NCI-H1105 treated with DMSO at 0.1 percent for 48 hours (cell line): ENCODE data around the gene WDR59.
A peak's percentile ranks its signal among the peaks of the same experiment; 100 is the strongest.
"Not testable (repeated sequence)": the region's sequence is repeated elsewhere in the genome, so short reads cannot be mapped to it uniquely, and the experiment has no call there.

Experiments used
- DNase-seq: peaks from one replicate; lab custom pipeline; 2025; lab: John Stamatoyannopoulos, UW

Gene WDR59

DNA sequence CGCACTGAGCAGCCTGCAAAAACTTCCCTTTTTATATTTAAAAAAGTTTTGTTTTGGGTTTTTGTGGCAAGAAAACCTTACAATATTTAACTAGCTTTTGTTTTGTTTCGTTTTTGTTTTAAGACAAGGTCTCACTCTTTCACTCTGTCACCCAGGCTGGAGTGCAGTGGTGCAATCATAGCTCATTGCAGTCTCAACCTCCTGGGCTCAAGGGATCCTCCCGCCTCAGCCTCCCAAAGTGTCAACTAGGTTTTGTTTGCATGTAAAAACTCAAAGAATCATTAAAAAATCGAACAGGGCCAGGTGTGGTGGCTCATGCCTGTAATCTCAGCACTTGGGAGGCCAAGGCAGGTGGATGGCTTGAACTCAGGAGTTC, 132.4 kb downstream of the WDR59 start:
- no peak for DNase-seq

DNA sequence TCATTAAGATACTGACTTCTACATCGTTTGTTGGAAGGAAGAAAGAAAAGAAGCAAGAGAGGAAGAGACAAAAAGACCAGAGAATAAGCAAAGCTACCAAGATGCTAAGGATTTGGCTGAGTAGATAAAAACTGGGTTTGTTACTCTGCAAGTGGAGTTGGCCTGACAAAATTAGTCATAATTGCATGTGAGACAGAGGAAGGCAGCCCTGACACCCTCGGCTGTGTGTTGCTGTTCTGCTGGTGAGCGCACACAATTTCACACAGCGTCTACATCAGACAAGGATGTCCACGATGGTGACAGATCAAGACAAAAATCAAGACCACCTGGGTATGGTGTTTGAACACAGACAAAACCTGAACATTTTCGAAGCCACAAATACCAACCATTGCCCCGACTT, 134.9 kb downstream of the WDR59 start:
- DNase-seq, result no peak

DNA sequence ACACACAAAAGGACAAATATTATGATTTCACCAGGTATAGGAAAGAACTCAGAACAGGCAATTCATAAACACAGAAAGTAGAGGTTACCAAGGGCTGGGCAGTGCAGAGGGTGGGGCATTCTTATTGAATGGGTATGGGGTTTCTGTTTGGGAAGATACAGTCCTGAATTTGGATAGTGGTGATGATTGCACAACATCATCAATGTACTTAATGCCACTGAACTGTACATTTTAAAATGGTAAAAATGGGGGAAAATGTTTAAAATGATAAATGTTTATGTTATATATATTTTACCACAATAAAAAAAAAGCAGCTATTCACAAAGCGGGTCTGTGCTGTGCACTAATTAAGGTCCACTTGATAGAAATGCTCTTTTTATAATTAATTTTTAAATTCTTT, 137.7 kb downstream of the WDR59 start:
- DNase-seq, result no peak

DNA sequence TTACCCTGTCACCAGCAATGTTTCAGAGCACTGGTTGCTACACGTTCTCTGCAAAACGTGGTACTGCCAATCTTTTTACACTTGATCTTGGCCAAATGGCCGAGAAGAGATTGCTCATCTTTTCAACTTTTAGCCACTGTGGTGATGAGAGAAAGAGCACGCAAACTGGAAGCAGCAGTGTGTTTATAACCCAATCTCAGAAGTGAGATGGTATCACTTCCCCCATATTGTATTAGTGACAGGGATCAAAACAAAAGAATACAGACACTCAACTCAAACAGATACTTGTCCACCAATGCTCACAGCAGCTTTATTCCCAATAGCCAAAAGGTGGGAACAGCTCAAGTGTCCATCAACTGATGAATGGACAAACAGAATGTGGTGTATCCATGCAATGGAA, 138.2 kb downstream of the WDR59 start:
- DNase-seq, result no peak

DNA sequence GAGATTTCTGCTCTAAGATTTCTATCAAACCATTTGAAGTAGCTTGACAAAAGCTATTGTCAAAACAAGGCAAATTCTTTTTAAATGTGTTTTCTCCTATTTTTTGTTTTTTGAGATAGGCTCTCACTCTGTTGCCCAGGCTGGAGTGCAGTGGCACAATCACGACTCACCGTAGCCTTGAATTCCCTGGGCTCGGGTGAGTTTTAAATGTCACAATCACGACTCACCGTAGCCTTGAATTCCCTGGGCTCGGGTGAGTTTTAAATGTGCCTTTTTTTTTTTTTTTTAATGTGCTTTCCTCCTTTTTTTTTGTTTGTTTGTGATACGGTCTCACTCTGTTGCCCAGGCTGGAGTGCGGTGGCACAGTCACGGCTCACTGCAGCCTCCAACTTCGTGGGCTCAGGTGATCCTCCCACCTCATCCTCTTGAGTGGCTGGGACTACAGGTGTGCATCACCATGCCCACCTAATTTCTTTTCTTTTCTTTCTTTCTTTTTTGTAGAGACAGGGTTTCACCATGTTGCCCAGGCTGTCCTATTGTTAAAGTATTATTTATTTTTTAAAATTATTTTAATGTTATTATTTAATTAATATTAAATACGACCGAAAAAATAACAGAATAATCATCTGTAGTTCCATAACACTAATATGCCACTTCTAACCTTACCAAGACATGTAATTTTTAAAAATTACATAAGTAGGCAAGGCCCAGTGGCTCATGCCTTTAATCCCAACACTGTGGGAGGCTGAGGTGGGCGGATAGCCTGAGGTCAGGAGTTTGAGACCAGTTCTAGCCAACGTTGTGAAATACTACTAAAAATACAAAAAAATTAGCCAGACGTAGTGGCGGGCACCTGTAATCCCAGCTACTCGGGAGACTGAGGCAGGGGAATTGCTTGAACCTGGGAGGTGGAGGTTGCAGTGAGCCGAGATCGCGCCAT, 140.6 kb downstream of the WDR59 start:
- DNase-seq, result no peak

DNA sequence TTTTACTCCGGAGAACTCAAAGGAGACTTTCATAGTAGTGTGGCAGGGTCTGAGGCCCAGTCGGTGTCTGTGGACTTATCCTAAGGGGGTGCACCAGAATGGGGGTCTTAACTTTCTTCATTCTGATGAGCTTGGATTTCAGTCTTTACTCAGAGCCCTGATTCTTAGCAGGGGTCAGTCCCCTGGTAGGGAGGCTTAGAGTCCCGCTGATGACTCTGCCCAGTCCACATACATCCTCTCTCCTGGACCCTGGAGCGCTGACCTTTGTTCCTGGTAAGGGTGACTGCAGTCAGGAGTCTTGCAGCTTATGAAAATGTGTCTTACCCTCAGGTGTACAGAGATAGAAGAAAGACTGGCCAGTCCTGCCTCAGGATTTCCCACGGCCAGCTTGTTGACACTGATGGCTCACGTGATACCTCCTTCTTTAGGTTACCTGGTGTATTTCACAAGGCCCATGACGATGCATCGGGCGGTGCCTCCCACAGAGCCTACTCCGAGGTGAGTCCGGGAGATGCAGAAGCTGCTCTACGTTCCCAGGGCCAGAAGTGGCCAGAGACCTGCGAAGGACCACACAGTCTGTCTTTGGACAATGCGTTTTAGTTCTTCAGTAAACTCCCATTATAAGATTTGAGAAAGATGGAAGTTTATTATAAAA, 141.4 kb downstream of the WDR59 start:
- DNase-seq, result not testable (repeated sequence)

DNA sequence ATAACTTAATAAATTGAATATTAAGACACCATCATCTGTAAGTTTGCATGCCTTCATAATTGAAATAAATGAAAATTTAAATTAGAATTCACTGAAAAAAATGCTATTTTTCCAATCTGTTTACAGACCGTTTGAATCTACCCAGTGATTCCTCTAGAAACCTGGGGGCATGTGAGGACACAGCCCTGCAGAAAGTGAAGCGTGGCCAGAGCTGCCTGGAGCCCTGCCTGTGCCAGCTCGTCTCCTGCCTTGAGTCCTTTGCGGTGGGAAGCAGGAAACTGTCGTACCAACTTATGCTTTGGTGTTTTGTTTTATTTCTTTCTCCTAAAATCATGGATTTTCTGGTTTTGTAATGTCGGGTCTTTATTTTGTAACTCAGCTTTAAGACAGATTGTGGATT, 142.5 kb downstream of the WDR59 start:
- no peak for DNase-seq

DNA sequence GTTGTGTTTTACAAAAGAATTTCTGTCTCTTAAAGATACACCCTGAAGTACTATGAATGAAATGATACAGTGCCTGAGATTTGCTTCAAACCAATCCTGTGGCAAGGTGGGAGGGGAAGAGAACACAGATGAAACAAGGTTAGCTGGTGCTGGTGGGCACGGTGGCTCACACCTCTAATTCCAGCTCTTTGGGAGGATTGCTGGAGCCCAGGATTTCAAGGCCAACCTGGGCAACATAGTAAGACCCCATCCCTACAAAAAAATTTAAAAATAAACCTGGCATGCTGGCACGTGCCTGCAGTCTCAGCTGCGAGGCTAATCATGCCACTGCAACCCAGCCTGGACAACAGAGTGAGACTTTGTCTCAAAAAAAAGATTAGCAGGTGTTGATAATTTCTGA, 143.0 kb downstream of the WDR59 start:
- no peak for DNase-seq

DNA sequence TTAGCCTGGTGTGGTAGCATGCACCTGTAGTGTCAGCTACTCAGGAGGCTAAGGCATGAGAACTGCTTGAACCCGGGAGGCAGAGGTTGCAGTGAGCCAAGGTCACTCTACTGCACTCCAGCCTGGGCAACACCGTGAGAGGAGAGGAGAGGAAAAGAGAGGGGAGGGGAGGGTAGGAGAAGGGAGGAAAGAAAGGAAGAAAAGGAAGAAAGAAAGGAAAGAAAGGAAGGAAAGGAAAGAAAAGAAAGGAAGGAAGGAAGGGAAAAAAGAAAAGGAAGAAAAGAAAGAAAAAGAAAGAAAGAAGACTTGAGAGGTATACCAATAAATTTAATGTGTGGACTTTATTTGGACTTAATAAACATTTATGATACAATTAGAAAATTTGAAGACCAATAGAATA, 143.5 kb downstream of the WDR59 start:
- no peak for DNase-seq

DNA sequence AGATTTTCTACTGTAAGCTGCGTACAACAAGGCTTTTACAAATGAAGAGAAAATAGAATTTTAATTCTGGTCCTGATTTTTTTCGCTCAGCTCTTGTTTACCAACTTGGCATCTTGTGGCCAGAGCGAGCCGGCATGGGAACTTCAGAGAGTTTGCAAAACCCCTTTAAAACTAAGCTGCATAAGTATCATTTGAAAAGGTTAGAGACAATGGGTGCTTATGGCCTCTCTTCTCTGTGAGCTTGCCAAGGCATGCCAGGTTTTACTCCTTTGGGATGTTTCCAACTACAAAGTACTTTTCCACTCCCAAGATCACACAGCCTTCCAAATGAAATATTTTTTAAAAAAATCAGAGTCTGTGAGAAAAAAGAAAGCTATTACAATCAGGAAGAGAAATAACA, 147.9 kb downstream of the WDR59 start:
- DNase-seq, result peak; percentile 83

DNA sequence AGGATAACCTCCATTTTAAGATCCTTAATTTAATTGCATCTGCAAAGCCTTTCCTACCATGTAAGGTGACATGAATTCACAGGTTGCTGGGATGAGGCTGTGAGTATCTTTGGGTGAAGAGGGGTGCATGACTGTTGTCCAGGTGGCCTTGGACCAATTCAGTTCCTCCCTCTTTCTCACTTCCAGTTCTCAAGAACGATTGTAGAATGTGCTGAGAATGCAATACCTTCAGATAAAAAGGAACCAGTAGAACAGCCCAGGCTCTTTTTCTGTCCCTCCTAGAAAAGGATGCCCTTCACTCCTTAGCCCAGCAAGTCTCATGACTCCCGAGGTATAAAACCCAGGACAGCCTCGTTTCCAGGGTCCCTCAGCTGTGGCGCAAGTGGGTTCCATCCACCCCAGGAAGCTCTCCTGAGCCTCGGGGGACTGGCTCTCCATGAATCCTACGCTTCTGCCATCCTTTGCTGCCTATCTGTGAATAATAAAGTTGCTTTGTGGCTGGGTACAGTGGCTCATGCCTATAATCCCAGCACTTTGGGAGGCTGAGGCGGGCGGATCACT, 148.7 kb downstream of the WDR59 start:
- DNase-seq, result no peak

DNA sequence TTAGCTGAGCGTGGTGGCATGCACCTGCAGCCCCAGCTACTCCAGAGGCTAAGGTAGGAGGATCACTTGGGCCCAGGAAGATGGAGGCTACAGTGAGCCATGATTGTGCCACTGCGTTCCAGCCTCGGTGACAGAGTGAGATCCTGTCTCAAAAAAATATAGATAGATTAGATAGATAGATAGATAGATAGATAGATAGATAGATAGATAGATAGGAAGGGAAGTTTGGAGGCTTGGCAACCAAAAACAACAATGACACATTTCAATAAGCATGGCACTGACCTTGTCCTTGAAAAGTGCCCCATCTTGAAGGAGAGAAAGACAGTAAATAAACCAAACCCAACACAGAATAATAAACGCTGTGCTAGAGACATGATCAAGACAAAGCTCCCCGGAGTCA, 152.7 kb downstream of the WDR59 start:
- DNase-seq, result no peak

DNA sequence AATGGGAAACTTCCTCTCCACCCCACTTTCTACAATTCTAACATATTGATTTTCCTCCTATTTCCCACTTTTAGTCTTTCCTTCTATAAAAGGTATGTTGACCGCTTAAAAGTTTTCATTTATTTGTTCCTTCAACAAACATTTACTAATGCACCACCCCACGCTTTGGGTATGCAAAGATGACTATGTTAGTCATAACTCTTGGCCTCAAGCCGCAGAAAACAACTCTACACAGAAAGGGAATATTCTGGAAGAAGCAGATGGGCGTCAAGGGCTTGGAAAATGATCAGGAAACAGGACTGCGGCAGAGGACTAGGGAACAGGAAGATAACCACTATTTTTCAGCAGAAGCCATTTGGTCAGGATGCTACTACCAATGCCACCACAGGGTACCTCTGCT, 153.5 kb downstream of the WDR59 start:
- DNase-seq, result no peak

DNA sequence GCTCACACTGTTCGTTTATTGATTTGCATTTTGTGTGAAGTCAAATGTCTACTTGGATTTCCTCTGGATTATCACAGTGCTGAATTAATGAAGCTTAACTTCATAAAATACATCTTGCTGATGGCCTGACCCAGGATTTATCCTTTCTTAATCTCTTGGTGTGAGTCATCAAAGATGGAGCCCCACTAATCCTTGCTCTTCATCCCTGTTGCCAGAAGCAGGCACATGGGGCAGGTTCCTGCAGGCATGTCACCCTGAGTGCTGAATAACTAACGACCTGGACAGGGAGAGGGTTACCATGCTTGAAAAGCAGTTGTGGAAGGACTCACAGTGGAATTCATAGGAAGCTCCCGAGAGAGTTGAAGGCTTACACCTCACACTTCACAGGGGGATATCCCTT, 154.3 kb downstream of the WDR59 start:
- no peak for DNase-seq

DNA sequence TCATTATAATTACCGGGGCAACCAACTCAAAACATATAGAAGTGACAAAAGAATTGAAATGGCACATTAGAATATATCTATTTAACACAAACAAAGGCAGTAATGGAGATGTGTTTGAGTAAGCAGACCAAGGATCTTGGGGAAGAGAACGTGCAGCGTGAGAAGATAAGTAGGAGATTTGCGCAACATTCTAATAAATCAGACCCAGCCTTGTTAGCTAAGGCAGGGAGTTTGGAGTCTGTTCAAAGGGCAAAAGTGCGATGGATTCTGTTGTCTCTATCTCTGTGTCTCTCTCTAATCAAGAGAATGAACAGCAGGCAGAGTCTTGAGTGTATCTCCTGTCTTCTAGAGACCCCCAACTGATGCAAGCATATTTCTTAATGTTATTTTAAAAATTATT, 155.3 kb downstream of the WDR59 start:
- no peak for DNase-seq

DNA sequence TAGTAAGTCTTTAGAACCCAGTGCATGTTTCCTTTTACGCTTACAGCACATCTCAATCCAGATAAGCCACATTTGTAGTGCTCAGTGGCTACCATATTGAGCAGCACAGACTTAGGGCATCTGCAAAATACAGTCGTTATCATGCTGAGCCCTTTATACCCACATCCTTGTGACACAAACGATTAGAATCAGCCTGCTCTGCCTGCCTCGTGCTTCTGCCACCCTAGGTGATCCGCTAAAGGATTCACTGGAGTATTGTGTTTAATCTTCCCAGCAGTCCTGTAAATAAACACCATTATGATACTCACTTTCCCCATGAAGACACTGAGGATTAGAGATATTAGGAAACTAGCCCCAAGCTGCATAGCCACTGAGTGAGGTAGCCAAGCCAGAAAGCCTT, 159.0 kb downstream of the WDR59 start:
- DNase-seq, result no peak

DNA sequence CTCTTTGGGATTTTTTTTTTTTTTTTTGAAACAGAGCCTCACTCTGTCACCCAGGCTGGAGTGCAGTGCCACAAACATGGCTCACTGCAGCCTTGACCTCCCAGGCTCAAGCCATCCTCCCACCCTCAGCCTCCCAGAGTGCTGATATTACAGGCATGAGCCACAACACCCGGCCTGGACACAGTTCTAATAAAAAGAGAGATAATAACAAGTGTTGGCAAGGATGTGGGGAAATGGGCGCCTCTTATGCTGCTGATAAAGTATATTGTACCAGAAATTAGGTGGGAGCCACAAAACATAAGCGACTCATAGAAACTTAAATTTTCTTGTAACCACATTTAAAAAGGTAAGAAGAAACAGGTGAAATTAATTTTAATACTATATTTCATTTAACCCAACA, 159.9 kb downstream of the WDR59 start:
- DNase-seq, result no peak
